HG02938 (cell line): ENCODE data around the gene TOP2A.
"Not testable (repeated sequence)": the region's sequence is repeated elsewhere in the genome, so short reads cannot be mapped to it uniquely, and the experiment has no call there.

Experiments used
- ATAC-seq: cut with Tn5 transposase; IDR thresholded peaks from one replicate; pipeline ENCODE4 v1.9.1; 2021; ENCODE audit warnings: mild to moderate bottlenecking, moderate library complexity; ENCODE audit not compliant: unreplicated experiment

Gene TOP2A

DNA sequence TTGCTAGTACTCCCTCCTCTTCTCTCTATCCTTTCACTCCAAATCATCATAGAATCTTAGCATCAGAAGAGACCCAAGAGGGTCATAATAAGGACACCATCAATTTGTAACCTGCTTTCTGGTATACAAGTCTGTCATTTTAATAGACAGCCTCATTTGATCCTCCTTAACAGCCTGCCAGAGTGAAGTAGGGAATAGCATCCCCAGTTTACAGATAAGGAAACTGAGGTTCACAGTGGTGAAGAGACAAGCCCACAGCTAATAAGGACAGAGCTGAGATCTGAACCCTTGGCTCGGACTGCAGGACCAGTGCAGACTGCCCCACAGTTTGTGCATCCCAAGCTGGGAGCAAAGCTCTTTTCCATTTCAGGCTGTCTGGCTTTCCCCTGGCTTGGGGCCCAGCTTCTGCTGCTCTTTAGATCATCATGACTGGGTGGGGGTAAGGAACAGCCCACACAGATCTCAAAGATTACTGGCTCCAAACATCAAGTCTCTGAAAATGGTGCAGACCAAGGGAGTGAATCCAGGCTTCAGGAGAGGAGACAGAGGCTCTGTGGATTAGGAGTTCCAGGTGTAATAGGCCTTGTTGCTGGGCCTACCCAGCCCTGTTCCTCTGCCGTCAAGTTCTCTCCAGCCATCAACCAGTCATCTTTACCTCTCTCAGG is 15.3 kb upstream of the TOP2A start:
- ATAC-seq: no peak

- no peak for ATAC-seq
Measured at GRCh38 chr17:40431231-40431602, 13.5 kb upstream of the TOP2A start.

DNA sequence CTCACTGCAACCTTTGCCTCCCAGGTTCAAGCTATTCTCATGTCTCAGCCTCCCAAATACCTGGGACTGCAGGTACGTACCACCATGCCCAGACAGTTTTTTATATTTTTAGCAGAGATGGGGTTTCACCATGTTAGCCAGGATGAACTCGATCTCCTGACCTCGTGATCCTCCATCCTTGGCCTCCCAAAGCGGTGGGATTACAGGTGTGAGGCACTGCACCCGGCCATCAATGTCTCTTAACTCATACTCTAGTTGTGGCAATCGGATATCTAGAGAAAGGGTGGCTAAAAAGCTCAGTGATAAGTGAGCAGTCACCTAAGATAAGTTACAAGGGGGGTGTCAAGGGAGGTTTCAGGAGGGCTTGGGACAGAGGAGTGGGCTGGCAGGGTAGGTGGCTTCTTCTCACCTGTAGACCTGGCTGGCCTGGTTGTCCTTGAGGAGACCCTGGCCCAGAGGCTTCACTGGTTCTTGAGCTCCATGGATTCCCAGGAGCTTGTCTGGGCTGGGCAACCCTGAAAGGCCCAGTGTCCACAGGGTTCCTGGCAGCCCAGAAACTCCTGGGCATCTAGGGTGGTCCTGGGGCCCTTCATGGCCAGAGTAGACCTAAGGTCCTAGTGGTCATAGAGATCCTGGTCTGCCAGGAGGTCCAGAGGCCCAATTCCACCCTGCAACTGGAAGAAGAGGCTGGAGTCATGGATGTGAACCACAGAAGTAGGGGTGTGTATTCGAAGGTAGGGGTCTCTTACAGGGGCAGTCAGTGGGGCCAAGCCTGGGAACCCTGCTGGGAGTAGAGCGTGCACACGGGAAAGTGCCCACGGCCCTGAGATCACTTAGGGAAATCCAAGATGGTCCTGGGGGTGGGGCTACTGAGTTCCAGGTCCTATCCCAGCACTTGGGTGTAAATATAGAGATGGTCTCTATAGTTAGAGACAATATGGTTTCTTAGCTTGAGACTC is 12.9 kb upstream of the TOP2A start:
- no peak for ATAC-seq

GRCh38 chr17:40427002-40427491 is 9.4 kb upstream of the TOP2A start:
- no peak for ATAC-seq

DNA sequence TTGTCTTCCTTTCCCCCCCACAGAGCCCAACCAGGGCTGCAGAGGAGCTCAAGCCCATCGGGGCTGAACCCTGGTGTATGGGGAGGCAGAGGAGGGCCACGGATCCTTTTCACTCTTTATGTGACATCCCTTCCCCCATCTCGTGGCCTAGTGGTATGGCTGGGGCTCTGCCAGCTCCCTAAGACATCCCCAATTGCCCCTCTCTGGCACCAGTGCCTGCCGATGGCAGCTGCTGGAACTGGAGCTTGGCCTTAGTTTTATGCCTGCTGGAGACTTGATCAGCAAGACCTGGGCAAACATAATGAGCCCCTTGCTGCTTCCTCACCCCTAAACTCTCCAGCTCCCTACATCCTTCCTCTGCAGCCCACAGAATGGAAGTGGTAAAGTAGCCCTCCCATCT is 8.0 kb upstream of the TOP2A start:
- no peak for ATAC-seq

- no peak for ATAC-seq
Measured at GRCh38 chr17:40422990-40423633, 5.4 kb upstream of the TOP2A start.

- ATAC-seq: no peak
Measured at GRCh38 chr17:40419559-40420331, 2.0 kb upstream of the TOP2A start.

DNA sequence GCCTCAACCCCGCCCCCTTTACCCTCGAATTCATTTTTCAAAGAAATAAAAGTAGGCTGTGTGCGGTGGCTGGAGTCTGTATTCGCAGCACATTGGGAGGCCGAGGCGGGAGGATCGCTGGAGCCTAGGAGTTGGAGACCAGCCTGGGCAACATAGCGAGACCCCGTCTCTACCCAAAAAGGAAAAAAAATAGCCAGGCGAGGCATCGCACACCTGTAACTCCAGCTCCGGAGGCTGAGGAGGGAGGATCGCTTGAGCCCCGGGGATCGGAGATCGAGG is 671 bp upstream of the TOP2A start:
- no peak for ATAC-seq

- no peak for ATAC-seq
Measured at GRCh38 chr17:40417258-40417608, 463 bp downstream of the TOP2A start.

GRCh38 chr17:40416671-40417070 is 1.0 kb downstream of the TOP2A start:
- no peak for ATAC-seq

- no peak for ATAC-seq
Measured at GRCh38 chr17:40415390-40415789, 2.3 kb downstream of the TOP2A start.

- ATAC-seq: not testable (repeated sequence)
Measured at GRCh38 chr17:40414312-40414711, 3.4 kb downstream of the TOP2A start.

DNA sequence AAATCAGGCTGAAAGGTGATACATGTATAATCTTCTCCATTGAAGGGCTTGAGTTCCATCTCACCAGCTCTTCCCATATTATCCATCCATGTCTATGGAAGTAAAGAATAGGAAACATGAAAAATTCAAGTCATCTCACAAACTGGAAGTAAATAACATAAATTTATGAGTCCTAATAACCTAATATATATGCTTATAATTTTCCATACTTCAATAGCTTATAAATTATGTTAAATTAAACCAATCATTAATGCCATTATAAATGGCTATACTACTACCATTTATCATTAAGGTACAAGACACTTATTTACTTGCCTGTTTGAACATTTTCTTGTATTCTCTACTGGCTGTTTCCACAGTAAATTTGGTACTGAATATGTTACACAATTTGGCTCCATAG is 4.8 kb downstream of the TOP2A start:
- no peak for ATAC-seq

DNA sequence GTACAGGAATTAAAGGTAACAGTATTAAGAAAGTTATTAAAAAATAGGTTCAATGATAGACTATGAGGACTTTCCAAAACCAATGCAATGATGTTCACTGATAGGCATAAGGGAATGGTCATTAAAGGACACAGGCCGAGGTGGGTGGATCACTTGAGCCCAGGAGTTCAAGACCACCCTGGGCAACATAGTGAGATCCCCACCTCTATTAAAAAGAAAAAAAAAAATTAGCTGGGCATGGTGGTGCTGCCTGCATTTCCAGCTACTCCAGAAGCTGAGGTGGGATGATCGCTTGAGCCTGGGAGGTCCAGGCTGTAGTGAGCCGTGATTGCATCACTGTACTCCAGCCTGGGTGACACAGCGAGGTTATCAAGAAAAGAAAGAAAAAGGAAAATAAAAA is 5.9 kb downstream of the TOP2A start:
- no peak for ATAC-seq

DNA sequence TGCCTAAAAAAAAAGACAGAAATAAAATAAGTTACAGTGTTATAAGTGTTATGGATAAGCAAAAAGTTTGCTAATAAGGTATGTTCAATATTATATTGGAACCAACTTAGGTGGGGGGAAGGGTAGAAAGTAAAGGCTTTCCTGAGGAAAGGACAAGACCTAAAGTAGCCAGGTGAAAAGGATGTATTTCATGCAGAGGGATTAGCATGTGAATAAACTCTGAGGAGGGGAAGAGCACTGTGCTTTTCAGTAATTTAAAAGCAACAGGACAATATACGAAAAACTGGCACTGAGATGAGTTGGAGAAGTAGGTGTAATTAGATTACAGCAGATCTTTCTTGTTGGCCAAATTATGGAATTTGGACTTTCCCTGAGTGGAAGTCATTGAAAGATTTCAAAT is 7.6 kb downstream of the TOP2A start:
- no peak for ATAC-seq

GRCh38 chr17:40409540-40409939 is 8.2 kb downstream of the TOP2A start:
- ATAC-seq: not testable (repeated sequence)

GRCh38 chr17:40407460-40407859 is 10.2 kb downstream of the TOP2A start:
- ATAC-seq: no peak

GRCh38 chr17:40404003-40404402 is 13.7 kb downstream of the TOP2A start:
- ATAC-seq: no peak

DNA sequence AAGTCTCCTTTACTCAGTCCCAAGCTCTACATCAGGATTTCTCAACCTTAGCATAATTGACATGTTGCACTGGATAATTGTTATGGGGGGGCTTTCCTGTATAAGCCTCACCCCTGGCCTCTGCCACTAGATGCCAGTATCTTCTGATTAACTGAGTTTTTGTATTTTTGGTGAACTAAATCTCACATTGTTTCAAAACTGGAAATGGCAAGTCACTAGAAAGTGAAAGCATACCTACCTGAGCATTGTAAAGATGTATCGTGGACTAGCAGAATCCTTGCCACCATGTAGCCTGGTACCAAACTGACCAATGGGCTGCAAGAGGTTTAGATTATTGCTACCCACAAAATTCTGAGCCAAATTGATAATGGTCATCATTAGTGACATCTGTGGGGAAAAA is 15.0 kb downstream of the TOP2A start:
- ATAC-seq: no peak

GRCh38 chr17:40399185-40399584 is 18.5 kb downstream of the TOP2A start:
- ATAC-seq: no peak

- not testable (repeated sequence) for ATAC-seq
Measured at GRCh38 chr17:40386555-40386954, 31.1 kb downstream of the TOP2A start.
